Left hindlimb (tissue), 1 donor: Measurements from ENCODE around the gene BCAR1.
"Not testable (repeated sequence)": the region's sequence is repeated elsewhere in the genome, so short reads cannot be mapped to it uniquely, and the experiment has no call there.

Experiments used
- DNase-seq: peaks from one replicate; pipeline ENCODE4 v3.0.0-alpha.2; 2018

BCAR1 gene

DNA sequence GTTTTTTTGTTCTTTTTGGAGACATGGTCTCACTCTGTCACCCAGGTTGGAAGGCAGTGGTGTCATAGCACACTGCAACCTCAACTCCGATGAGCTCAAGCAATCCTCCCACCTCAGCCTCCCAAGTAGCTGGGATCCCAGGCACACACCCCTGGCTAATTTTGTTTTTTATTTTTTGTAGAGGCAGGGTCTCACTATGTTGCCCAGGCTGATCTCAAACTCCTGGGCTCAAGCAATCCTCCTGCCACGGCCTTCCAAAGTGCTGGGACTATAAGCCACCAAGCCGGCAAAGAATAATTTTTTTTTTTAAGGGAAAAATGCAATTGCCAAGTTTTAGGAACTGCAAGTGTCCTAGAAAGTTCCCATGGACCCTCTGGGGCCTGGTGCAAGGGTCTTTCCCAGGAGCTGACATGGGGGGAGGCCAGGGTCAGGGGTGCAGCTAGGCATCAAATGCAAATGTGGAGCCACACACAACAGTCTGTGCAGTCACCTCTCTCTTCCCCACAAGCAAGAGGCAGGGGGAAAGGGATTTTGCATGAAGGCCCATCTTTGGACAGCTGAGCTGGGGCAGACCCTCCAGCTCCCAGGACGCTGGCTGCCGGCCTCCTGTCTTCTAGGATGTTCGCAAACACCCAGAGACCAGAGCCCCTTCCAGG is 20.1 kb upstream of the BCAR1 start:
- no peak for DNase-seq

DNA sequence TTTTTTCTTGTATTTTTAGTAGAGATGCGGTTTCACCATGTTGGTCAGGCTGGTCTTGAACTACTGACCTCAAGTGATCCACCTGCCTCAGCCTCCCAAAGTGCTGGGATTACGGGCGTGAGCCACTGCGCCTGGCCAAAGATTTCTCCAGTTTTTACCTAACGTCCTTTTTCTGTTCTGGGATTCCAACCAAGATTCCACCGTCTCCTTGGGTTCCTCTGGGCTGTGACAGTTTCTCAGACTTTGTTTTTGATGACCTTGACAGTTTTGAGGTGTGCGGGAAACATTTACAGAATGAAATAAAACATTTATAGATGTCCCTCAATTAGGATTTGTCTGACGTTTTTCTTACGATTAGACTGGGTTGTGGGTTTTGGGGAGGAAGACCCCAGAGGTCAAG is 17.9 kb upstream of the BCAR1 start:
- not testable (repeated sequence) for DNase-seq

DNA sequence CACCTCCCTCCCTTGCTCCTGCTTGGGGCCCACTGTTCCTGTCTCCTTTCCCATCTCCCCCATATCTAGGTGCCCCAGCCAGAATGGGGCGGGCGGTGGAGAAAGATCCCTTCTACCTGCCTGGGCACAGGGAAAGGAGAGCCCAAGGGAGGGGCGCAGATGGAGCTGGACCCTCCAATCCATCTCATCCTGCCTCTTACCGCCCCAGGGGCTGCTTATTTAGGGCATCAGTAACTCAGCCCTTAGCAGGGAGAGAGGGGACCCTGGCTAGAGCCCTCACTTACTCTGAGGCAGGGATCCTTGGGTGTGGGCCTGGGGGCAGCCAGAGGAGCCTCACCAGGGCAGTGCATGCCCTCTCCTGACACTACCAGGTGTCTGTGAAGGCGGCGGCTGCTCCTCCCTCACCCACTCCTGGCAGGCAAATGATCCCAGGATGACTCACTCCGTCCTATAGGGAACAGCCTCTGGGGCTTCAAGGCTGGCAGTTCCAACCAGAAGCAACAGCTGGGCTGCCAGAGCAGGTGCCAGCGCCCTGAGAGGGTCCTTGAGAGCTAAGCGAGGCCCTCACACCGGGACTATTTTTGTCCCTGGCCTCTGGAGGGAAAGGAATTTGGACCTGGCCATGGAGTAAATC is 16.3 kb upstream of the BCAR1 start:
- peak; percentile 69 for DNase-seq

DNA sequence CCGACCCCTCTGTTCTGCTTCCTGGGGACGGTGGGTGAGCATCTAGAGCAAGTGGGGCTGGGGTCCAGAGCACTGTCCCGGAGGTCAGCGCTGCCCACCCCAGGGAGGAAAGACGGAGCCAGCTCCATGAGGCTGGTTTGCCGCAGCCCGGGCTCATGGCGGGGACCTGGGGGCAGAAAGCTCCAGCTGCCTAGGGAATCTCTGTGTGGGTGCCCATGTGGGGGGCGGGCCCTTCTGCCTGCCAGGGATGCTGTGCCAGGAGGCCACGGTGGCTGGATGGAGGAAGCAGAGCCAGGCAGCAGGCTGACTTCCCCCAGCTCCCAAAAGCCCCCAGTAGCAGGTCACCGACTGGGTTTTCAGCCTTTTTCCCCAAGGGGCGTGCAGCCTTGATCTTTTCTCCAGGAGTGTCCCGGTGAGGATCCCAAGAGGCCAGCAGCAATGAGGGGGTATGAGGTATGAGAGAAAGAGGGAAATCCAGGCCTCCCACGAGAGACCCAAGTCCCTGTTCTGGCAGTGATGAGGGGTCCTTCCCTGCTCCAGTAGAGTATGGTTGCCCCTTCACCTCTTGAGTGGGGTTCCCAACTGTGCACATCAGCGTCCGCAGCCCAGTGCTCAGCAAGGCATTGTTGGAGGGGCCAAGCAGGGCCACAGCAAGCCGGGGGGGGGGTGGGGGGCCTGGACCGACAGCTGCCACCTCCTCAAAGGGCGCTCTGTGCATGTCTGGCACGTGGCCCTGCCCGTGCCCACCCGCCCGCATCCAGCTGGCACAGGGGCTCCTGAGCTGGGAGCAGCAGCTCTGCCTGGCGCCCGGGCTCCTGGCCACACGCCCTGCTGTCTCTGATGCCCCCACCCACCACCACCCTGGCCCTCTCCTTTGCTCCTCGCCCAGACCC is 15.6 kb upstream of the BCAR1 start:
- peak; percentile 52 for DNase-seq

DNA sequence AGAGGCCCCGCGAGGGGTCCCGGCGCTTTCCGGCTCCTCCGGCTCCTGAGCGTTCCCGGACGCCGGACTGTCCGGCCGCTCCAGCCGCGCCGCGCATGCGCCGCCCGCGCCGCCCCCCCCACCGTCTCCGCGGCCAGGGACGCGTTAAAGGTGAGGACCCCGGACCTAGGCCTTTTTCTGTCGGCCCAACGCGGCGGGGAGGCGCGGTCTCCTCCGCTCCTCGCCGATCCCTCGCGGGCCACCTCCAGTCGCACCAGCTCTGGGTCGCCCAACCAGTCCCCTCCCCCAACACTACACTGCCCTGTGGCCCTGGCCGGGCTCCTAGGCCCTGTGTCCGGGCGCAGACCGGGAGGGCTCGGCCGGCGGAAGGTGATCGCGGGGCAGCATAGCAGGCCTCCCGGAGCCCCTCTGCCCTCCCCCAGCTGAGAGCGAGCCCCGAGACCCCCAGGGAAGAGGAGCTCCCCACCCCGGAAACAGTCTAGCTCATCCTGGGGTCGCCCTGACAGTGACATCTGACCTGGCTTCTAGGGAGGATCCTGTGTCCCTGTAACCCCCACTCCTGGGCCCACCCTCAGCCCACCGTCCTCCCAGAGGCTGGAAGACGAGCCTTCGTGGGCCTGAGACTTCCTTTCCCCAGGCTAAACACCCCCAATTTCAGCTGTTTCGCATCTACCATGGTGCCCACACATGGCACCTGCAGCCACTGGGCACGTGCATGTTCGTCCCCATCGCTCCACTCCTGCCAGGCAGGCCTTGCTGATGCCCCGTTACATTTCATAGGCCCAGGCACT is 14.7 kb upstream of the BCAR1 start:
- DNase-seq, result peak; percentile 88

DNA sequence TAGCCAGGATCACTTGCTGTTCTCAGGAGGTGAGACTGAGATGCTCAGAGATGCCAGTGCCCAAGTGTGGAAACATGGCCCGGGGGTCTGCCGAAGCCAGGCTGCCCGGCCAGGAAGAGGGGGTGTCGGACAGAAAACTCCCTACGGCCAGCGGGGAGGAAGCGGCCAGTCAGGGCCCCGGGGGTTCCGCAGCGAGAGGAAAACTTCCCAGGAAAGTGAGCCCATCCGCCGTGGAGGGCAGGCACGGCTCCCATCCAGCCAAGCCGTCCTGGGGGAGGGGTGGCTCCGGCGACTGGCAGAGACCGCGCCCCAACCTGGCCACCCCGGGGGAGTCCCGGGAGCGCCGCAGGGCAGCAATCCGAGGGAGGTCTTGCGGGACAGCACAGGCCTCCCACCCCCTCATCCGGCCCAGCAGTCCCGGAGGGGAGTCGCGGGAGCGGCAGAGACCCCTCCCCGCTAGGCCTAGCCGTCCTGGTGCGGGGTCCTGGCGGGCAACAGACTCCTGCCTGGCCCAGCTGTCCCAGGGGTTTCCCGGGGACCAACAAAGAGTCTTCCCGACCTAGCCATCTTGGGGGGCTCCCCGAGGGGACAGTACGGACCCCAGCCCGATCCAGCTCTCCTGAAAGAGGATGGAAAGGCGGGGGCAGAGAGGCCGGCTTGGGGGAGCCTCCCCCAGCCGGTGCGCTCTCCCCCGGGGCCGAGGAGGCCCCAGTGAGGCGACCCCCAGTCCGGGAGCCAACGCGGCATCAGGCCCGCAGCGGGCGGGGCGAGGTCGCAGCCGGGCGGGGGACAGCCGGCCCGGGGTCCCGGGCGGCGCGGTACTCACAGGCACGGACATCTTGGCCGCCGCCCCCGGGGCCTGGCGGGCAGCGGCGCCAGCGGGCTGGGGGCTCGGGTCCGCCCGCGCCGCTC is 13.8 kb upstream of the BCAR1 start:
- peak; percentile 68 for DNase-seq

DNA sequence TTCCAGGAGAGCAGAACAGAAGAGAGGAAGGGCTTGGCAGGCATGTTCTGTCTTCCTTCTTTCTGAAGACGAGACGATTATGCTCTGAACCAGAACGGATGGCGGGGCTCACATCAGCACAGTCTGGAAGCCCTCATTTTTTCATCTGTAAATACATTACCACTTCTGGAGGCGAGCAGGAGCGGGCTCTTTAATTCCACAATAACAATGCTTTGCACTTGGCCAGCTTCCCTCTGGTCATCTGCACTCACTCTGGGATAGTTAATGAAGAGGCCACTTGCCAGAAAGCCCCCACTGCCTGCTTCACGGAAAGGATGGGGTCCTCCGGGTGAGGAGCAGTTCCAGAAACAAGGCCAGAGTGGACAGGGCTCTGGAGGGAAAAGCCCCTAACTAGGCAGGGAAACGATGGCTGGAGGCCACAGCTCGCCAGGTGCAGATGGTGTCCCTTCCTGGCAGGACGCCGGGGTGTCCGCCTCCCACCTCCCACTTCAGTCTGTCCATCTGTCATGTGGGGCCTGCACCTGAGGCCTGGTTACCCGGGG is 13.1 kb upstream of the BCAR1 start:
- peak; percentile 71 for DNase-seq

DNA sequence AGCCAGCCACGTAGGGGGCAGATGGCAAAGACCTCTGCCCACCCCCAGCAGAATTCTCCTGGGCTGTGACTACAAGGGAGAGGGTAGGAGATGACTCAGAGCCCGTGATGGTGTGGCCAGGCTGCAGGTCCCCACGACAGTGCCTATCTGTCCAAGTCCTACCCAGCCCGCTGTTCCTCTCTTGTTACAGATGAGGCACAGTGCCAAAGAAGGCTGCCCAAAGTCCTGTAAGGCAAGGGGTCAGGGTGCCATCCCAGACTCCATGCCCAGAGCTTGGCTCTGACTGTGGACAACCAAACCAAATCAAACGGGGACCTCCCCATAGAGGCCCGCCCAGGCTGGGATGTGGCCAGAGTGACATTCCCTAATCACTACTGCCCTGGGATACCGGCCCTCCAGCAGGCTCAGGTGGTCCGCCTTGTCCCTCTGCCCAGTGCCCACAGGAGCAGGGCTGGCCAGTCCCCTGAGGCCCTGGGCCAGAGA is 12.6 kb upstream of the BCAR1 start:
- DNase-seq, result peak; percentile 59

DNA sequence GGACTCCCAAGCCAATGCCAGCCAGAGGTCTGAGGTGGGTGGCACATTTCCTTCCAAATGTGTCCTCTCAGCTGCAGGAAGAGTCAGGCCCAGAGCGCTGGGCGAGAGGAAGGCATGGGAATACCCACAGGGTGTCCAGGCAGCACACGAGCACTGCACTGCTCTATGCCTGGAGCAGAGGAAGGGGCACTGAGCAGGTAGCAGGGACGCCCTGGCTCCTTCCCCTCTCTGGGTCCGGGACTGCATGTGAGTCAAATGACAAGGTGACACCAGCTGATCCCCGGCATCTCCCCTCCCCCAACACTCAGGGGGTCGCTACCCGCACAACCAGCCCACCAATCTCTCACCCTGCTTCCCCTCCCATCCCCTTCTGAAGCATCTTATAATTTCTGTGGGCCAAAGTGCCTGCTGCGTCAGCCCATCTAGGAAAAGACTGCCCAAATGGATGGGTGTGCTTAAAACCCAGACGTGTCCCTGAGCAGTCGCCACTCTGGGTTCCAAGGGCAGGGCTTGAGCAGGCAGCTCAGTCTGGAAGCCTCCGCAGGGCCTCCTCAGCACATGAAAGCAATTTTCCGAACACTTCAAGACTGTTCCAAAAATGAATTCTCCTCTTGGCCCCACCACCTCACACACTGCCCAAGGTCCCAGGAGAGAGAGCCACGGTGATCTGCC is 12.0 kb upstream of the BCAR1 start:
- DNase-seq, result peak; percentile 36

DNA sequence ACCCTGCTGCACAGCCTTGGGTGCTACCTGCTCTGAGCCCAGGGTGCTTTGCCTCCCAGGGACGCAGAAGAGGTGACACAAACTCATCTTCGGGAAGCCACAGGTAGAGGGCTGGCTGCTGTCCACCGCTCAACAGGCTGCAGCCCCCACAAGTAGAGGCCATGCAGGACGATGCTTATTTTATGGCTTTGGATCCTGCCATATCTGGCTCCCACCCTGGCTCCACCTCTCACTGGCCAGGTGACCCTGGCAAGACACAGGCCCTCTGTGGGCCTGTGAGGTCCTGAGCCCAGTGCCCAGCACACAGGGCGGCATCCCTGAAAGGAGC is 11.3 kb upstream of the BCAR1 start:
- no peak for DNase-seq

DNA sequence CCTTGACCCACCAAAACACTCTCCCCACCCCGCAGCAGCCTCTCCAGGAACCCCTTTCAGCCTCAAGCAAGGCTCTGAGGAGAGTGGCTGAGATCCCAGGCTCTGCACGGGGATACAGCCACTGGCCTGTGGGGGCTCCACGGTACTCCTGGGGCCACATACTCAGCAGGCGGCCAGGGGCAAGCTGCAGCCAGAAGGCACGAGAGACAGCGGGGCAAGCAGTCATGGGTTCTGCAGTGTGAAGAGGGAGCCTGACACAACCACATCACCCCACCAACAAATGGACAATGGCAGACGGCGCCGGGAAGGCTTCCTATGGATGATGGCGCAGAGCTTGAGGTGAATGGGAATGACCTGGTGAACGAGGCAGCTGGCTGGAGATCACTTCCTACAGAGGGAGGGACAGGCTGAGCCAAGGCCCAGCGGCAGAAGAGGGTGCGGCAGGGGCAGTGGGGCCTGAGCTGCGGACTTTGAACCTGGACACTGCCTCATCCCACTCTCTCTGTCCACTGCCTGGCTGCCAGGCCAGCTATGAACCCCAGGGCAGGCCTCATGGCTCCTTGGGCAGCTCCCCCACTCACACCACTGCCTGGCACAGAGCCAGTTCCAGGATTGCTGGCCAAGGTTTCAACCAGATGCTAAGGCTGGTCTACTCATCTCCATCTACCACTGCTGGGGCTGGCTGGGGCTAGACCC is 10.8 kb upstream of the BCAR1 start:
- peak; percentile 28 for DNase-seq

DNA sequence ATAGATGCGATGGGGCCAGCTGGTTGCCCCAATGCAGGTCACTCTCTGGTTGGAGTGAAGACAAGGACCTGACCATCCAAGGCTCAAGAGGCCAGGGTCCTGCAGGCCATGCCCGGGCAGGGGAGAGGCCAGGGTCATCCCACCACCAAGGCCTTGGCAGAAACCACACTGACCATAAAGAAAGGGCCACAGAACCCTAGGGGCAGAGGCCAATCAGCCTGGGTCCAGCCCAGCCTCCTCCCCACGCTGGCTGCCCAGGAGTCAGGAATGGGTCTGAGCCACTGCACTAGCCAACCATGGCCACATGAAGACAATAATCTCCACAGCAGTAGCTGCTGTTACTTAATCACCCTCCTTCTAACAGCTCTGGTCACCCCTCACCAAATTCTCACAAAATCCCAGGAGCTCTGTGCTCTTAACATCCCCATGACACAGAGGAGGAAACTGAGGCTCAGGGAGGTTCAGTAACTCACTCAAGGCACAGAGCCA is 10.2 kb upstream of the BCAR1 start:
- DNase-seq, result no peak

DNA sequence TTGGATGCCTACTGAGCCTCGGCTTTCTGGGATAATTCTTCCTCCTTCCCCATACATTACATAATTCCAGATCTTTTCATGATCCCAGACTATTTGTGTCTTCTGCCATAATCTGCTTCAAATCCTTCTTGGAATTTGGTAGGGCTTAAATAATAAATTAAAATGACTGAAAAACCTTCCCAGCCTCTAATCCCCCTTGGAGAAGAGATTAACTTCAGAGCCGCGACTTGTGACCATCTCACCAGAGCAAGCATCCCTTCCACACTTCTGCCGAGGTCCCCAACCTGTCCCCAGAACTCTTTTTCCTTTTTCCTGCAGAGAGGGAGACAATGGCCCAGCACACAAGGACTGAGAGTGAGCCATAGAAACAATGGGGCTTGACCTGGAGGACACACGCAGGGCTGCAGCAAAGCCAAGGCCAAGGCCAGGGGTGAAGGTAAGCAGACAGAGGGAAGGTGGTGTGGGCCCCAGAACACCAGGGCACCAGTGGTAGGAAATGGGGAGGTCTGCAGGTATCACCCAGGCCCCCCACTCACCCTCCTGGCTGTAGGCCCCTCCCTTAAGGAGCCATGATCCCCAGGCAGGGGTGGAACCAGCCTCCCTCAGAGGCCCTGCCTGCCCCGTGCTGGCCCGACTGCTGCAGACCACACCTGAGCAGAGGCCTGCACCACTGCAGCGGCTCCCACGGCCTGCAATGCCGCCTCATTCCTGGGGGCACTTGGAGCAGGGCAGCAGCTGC is 9.6 kb upstream of the BCAR1 start:
- no peak for DNase-seq

DNA sequence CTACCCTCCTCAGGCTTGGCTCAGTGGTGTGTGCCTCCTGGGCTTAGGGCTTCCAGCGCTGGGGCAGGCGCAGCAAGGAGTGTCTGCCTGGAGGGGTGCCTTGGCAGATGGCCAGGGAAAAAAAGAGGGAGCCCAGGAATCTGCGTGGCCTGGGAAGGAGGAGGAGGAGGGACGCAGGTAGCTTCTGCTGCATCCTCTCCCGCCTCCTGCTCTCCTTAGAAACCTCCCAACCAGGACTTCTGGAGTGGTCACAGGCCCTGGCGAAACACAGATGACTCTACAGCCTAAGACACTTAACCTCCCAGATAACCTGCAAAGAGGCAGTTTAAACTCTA is 7.3 kb upstream of the BCAR1 start:
- DNase-seq, result no peak

DNA sequence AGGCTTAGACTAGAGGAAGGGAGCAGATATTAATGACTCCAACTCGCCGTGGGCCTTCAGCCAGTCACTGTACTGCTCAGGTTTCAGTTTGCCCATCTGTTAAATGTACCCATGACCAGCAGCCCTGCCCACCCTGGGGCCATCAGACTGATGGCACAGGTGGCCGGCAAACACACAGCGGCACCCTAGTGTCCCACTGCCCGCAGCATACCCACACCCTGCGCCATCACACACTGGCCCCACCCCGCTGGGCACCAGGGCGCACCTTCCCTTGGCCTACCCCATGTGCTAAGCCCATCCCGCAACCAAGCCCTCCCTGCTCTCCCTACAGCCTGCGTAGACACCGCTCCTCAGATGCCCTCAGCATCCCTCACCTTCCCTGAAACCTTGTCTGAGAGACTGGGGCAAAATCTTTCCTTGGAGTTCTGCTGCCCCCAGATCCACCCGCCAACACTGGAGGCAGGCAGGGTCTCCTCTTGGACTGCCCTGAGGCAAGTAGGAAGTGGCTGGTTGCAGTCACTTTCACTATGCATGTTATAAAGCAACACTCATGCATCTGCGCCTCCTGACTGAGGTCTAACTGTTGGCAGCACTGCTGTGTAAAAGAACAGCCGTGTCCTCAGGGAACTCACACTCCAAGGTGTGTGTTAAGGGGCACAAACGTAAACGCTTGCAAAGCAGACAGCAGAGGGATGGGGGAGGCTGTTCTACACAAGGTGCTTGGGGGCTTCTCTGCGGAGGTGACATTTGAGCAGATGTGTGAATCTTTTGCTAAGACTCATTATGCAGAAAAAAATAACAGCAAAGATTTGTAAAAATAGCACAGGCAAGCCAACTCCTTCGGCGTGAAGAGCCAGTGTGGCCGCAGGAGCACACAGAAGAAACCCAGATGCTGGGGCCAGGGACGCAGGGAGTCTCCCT is 6.7 kb upstream of the BCAR1 start:
- DNase-seq, result peak; percentile 29

DNA sequence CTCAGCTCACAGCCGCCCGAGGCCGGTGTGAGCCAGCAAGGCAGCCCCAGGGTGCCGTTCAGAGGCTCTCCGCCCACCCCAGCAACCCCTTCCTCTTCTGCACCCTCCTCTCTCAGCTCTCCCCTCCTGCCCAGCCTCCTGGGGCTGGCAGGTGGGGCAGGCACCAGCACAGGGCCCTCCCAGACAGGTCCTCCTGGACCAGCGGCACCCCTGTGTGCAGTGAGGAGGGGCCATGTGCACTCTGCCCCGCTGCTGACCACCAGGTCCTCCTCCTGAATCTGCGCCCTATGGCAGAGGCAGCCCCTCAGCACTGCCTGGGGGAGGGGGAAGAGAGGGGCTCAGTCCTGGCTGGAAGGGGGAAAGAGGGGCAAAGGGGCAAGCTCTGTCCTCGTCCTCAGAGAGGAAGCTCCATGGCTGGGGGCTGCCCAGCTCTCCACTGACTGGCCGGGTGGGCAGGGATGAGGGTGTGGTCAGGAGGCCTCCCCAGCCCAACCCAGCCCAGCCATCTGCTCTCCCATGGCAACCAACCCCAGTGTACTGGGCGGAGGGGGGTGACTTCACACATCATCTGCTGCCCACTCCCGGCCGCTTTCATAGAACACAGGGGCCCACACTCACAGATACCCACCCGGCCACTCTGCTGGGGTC is 5.4 kb upstream of the BCAR1 start:
- peak; percentile 86 for DNase-seq

DNA sequence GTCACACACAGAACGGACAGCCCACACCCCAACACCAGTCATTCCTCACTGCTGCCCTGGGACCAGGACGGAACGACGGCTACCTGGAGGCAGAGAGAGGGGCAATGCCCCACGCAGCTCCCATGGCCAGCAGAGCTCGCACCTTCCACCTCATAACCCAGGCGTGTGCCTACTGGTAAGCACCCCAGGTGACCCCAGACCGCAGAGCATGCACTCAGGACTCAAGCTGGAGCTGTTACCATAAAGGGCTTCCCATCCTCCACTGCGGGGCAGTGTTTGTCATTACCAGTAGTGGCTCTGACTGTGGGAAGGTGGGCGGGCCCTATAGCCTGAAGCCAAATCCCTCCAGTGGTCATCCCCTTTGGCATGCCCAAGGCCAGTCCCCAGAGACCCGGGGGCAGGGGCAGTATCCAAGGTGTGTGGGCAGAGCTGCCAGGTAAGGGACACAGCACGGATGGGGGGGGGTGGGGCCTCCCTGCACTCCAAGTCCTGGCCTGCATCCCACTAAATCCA is 4.7 kb upstream of the BCAR1 start:
- DNase-seq, result peak; percentile 68
